Activated T-cell treated with anti-CD3 and anti-CD28 coated beads, Interleukin-2, amount 50 U/mL, for 24 hours (primary cell): ENCODE results near the gene GUCY1A1.

Source experiments
- DNase-seq: peaks from one replicate; pipeline ENCODE4 v3.0.0-alpha.2; 2020
- H3K27ac Mint-ChIP-seq: 2 replicates; pipeline ENCODE4 v1.8.0; 2020; ENCODE audit warnings: mild to moderate bottlenecking, mixed read lengths
- H3K27me3 Mint-ChIP-seq: 2 replicates; pipeline ENCODE4 v1.8.0; 2020; ENCODE audit warnings: mixed read lengths
- H3K36me3 Mint-ChIP-seq: 2 replicates; pipeline ENCODE4 v1.8.0; 2020; ENCODE audit warnings: low read depth, mixed read lengths
- H3K4me1 Mint-ChIP-seq: 2 replicates; pipeline ENCODE4 v1.8.0; 2020; ENCODE audit warnings: low read depth, mixed read lengths
- H3K4me3 Mint-ChIP-seq: 2 replicates; pipeline ENCODE4 v1.8.0; 2020; ENCODE audit warnings: mild to moderate bottlenecking, moderate library complexity, mixed read lengths
- H3K9me3 Mint-ChIP-seq: 2 replicates; pipeline ENCODE4 v1.8.0; 2020; ENCODE audit warnings: mixed read lengths

Gene GUCY1A1

DNA sequence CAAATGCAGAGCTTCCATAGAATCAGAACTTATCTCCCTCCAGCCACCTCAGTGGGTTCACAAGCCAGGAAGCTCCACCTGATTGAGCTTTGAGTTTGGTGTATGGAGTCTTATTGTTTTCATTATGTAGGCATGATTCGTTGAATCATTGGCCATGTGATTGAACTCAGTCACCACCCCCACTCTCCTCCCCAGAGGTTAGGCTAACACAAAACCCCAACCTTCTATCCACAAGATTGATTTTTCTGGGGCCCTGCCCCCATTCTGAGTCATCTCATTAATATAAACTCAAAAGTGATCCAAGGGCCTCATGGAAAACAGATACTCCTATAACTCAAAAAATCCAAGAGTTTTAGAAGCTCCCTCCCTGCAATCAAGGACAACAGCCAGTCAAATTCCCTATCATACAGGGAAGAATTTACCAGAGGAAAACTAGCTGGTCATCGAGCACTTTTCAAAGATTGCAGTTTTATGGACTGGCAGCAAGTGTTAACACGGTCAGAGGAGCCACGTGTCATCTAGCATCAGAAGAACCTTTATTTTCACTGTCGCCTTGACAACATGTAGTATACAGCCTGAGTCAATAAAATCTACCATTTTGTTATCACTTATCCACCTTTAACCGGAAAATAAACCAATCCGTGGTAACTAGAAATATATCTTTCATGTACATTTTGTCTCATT, 56.3 kb downstream of the GUCY1A1 start:
- DNase-seq, result no peak
- Mint-ChIP-seq H3K4me1 (no peaks in the 10 kb centered on the region), H3K36me3 (no peaks in the 10 kb centered on the region), H3K27me3 (peaks cover 9% of the 10 kb centered on the region), H3K27ac (no peak overlapping the region), H3K4me3 (no peak overlapping the region), H3K9me3 (no peaks in the 10 kb centered on the region)

GRCh38 chr4:155724731-155725130, 58.1 kb downstream of the GUCY1A1 start:
- H3K27me3 Mint-ChIP-seq, result peaks cover 6% of the 10 kb centered on the region
- no peaks in the 10 kb centered on the region for H3K9me3 Mint-ChIP-seq
- DNase-seq, result no peak
- no peak overlapping the region for H3K27ac Mint-ChIP-seq
- no peaks in the 10 kb centered on the region for H3K4me1 Mint-ChIP-seq
- no peaks in the 10 kb centered on the region for H3K36me3 Mint-ChIP-seq
- no peak overlapping the region for H3K4me3 Mint-ChIP-seq

- no peak overlapping the region for H3K27ac Mint-ChIP-seq
- no peak for DNase-seq
- H3K36me3 Mint-ChIP-seq, result no peaks in the 10 kb centered on the region
- no peaks in the 10 kb centered on the region for H3K9me3 Mint-ChIP-seq
- H3K27me3 Mint-ChIP-seq, result peaks cover 2% of the 10 kb centered on the region
- H3K4me3 Mint-ChIP-seq, result no peak overlapping the region
- H3K4me1 Mint-ChIP-seq, result no peaks in the 10 kb centered on the region
Observed at GRCh38 chr4:155734065-155734464, 67.4 kb downstream of the GUCY1A1 start.

DNA sequence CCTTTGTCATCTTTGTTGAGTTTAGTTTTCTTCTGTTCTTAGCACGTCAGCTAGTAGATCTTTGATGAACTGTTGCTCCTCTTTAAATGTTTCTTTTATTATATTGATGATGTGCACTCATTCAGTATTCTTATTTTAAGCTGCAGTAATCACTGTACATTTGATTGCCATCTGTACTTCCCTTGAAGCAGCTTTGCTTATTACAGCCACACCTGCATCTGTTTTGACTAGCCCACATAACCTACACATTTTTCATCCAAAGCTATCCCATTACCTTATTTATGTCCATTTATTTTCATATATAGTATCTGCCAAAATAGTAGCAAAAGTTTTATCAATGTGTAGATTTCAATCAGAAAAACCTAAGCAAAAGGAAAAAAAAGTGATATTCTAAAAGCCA, 68.3 kb downstream of the GUCY1A1 start:
- no peak for DNase-seq
- H3K4me1 Mint-ChIP-seq, result no peaks in the 10 kb centered on the region

GRCh38 chr4:155735496-155735895, 68.8 kb downstream of the GUCY1A1 start:
- Mint-ChIP-seq H3K27ac (no peak overlapping the region), H3K4me3 (no peak overlapping the region), H3K36me3 (no peaks in the 10 kb centered on the region), H3K9me3 (no peaks in the 10 kb centered on the region), H3K4me1 (no peaks in the 10 kb centered on the region), H3K27me3 (peaks cover 2% of the 10 kb centered on the region)
- no peak for DNase-seq

More for the DNA sequence above, 68.3 kb downstream of the GUCY1A1 start:
- Mint-ChIP-seq H3K27me3 (peaks cover 2% of the 10 kb centered on the region), H3K27ac (no peak overlapping the region), H3K4me3 (no peak overlapping the region), H3K36me3 (no peaks in the 10 kb centered on the region), H3K9me3 (no peaks in the 10 kb centered on the region)

DNA sequence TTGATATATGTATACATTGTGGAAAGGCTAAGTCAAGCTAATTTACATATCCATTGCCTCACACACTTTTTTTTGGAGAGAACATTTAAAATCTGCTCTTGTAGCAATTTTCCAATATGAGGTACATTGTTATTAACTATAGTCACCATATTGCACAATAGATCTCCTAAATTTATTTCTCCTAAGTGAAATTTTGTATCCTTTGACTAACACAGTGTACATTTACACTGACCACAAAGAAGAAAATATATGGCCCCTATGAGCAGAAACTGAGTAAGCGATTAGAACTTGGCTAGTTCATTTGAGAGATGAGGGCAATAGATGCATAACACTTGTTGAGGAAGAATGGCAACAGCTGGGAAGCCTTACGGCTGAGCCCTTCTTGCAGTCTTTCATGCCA, 71.9 kb downstream of the GUCY1A1 start:
- H3K9me3 Mint-ChIP-seq, result no peaks in the 10 kb centered on the region
- no peak overlapping the region for H3K27ac Mint-ChIP-seq
- H3K36me3 Mint-ChIP-seq, result no peaks in the 10 kb centered on the region
- no peak for DNase-seq
- H3K4me3 Mint-ChIP-seq, result no peak overlapping the region
- no peaks in the 10 kb centered on the region for H3K27me3 Mint-ChIP-seq
- no peaks in the 10 kb centered on the region for H3K4me1 Mint-ChIP-seq

- no peaks in the 10 kb centered on the region for H3K36me3 Mint-ChIP-seq
- H3K9me3 Mint-ChIP-seq, result no peaks in the 10 kb centered on the region
- H3K4me3 Mint-ChIP-seq, result no peak overlapping the region
- no peaks in the 10 kb centered on the region for H3K4me1 Mint-ChIP-seq
- no peak overlapping the region for H3K27ac Mint-ChIP-seq
- no peaks in the 10 kb centered on the region for H3K27me3 Mint-ChIP-seq
- DNase-seq, result no peak
Observed at GRCh38 chr4:155741546-155741945, 74.9 kb downstream of the GUCY1A1 start.

DNA sequence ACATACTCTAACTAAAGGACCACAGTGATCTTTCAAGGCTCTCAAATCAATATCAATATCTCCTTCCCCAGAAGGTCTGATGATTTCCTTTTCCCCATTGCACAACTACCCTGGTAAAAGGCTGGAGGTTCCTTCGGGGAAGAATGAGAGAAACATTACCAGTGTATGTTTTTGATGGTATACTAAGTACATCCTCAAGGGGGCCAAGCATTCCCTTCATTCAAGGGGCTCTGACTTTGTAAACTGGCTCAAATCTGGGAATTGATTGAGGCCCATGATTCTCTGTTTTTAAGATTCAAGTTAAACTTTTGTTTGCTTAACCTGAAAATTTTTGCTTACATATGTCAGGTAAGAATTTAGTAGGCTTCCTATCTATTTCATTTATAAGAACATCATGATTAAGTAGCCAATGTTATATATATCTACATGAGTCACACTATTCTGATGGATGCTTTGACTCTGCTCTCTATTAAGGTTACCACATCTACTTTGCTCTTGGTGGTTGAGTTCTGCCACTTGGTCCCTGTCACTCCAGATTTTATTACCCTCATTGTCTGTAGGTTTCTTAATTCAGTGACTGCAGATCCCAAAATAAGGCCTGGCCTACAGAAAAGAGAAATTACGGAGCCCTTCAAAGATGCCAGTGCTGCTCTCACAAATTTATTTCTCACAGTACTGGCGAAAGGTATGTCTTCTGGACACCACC, 75.8 kb downstream of the GUCY1A1 start:
- no peaks in the 10 kb centered on the region for H3K27me3 Mint-ChIP-seq
- H3K27ac Mint-ChIP-seq, result no peak overlapping the region
- no peaks in the 10 kb centered on the region for H3K36me3 Mint-ChIP-seq
- DNase-seq, result no peak
- no peaks in the 10 kb centered on the region for H3K4me1 Mint-ChIP-seq
- no peaks in the 10 kb centered on the region for H3K9me3 Mint-ChIP-seq
- H3K4me3 Mint-ChIP-seq, result no peak overlapping the region

- H3K36me3 Mint-ChIP-seq, result no peaks in the 10 kb centered on the region
- H3K27me3 Mint-ChIP-seq, result no peaks in the 10 kb centered on the region
- H3K4me1 Mint-ChIP-seq, result no peaks in the 10 kb centered on the region
- no peak for DNase-seq
- no peak overlapping the region for H3K27ac Mint-ChIP-seq
- no peak overlapping the region for H3K4me3 Mint-ChIP-seq
- H3K9me3 Mint-ChIP-seq, result no peaks in the 10 kb centered on the region
Observed at GRCh38 chr4:155745984-155746383, 79.3 kb downstream of the GUCY1A1 start.

DNA sequence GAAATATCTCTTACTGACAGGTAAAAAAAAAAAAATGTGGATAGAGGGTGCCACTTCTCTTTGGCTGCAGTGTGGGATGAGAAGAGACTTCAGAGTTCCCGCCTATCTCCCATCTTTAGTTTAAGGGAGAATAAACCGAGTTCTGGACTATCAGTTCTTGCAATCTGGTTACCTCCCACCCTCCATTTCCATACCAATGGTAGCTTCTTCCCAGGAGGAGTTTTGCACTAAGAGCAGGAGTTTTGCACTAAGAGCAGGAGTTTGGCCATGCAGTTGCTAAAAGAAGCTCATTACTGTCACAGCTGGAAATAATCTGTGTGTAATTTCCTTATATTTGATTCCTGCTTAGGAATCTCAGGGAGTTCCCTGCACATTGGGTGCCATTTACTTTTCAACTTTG, 81.4 kb downstream of the GUCY1A1 start:
- peaks cover 6% of the 10 kb centered on the region for H3K27me3 Mint-ChIP-seq
- H3K4me1 Mint-ChIP-seq, result no peaks in the 10 kb centered on the region
- H3K27ac Mint-ChIP-seq, result no peak overlapping the region
- H3K36me3 Mint-ChIP-seq, result no peaks in the 10 kb centered on the region
- no peak for DNase-seq
- no peak overlapping the region for H3K4me3 Mint-ChIP-seq
- H3K9me3 Mint-ChIP-seq, result no peaks in the 10 kb centered on the region

- peaks cover 6% of the 10 kb centered on the region for H3K27me3 Mint-ChIP-seq
Observed at GRCh38 chr4:155749041-155749440, 82.4 kb downstream of the GUCY1A1 start.

DNA sequence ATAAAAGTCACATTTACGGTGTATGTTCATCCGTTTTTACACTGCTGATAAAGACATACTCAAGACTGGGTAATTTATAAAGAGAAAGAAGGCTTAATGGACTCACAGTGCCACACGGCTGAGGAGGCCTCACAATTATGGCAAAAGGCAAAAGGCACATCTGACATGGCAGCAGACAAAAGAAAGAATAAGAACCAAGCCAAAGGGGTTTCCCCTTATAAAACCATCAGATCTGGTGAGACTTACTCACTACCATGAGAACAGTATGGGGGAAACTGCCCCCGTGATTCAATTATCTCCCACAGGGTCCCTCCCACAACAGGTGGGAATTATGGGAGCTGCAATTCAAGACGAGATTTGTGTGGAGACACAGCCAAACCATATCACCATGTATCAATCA, 84.9 kb downstream of the GUCY1A1 start:
- Mint-ChIP-seq H3K27ac (no peak overlapping the region), H3K27me3 (peaks cover 15% of the 10 kb centered on the region), H3K36me3 (no peaks in the 10 kb centered on the region), H3K4me3 (no peak overlapping the region), H3K4me1 (no peaks in the 10 kb centered on the region), H3K9me3 (no peaks in the 10 kb centered on the region)
- DNase-seq, result no peak

More at GRCh38 chr4:155749041-155749440, 82.4 kb downstream of the GUCY1A1 start:
- no peak overlapping the region for H3K27ac Mint-ChIP-seq
- H3K4me3 Mint-ChIP-seq, result no peak overlapping the region
- no peak for DNase-seq
- H3K4me1 Mint-ChIP-seq, result no peaks in the 10 kb centered on the region
- no peaks in the 10 kb centered on the region for H3K9me3 Mint-ChIP-seq
- no peaks in the 10 kb centered on the region for H3K36me3 Mint-ChIP-seq

DNA sequence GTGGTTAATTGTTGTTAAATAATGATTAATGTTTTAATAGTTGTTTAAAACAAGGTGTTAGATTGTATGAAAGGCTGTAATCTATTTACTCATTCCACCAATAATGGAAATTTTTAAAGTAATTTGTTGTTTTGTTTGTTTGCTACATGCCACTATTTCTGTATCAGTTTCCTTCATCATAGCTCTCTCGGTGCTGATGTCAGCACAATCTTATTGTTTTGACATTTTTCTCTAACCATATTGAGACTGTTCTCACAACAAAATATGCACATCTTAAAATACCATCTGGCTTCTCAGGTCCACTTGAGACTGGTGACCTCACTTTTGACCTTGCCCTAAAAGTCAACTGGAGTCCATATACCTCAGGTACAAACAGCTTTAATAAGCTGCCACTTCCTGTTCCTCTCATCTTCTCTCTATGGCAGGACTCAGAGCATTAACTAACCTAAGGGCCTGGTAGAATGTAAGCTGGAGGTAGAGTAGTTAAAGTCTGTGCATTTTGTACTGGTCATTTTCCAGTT, 91.2 kb downstream of the GUCY1A1 start:
- Mint-ChIP-seq H3K27me3 (peaks cover 42% of the 10 kb centered on the region), H3K4me3 (no peak overlapping the region), H3K27ac (no peak overlapping the region), H3K4me1 (peaks cover 5% of the 10 kb centered on the region), H3K36me3 (no peaks in the 10 kb centered on the region), H3K9me3 (no peaks in the 10 kb centered on the region)
- no peak for DNase-seq

- Mint-ChIP-seq H3K27ac (no peak within 1 kb of the TSS), H3K27me3 (peaks cover 44% of the 10 kb centered on the region), H3K4me1 (peaks cover 7% of the 10 kb centered on the region), H3K36me3 (no peaks in the 10 kb centered on the region), H3K4me3 (peak within 1 kb of the TSS; percentile 48), H3K9me3 (no peaks in the 10 kb centered on the region)
- peak; percentile 76 for DNase-seq
Observed at GRCh38 chr4:155758481-155759371, 92.1 kb downstream of the GUCY1A1 start, which contains the start of gene GUCY1B1. GUCY1B1 (plus strand) TSS chr4:155759021; CDS start chr4:155759141, 120 bp downstream.
